Endodermal cell (in vitro differentiated cells): ENCODE measurements around the gene ZBTB34. TPM values are rescaled to one million over a fixed set of nuclear protein-coding genes. Genes with fewer than 3 reads are reported as not detected.

Experiments
- DNase-seq: peaks from one replicate; pipeline ENCODE4 v3.0.0-alpha.2; 2017
- H3K27ac ChIP-seq: 2 replicates; pipeline ENCODE4 v1.5.1; 2013; ENCODE audit warnings: mild to moderate bottlenecking, low read depth, low read length, moderate library complexity
- H3K27me3 ChIP-seq: 2 replicates; pipeline ENCODE4 v1.6.1; 2013; ENCODE audit warnings: mild to moderate bottlenecking, low read length, moderate library complexity; ENCODE audit not compliant: insufficient read depth, control insufficient read depth, poor library complexity, severe bottlenecking
- H3K36me3 ChIP-seq: 2 replicates; pipeline ENCODE4 v1.7.0; 2013; ENCODE audit warnings: mild to moderate bottlenecking, low read length, moderate library complexity; ENCODE audit not compliant: control insufficient read depth, insufficient read depth
- H3K4me1 ChIP-seq: one replicate; pipeline ENCODE4 v1.7.0; 2013; ENCODE audit warnings: low read length; ENCODE audit not compliant: control insufficient read depth, insufficient read depth
- H3K4me3 ChIP-seq: 2 replicates; pipeline ENCODE4 v1.5.1; 2013; ENCODE audit warnings: mild to moderate bottlenecking, low read length, moderate library complexity
- H3K9ac ChIP-seq: 2 replicates; pipeline ENCODE4 v1.6.1; 2013; ENCODE audit warnings: mild to moderate bottlenecking, low read length, moderate library complexity; ENCODE audit not compliant: poor library complexity, severe bottlenecking; ENCODE audit errors: extremely low read depth
- H3K9me3 ChIP-seq: 2 replicates; pipeline ENCODE4 v1.6.1; 2013; ENCODE audit warnings: mild to moderate bottlenecking, low read length, moderate library complexity; ENCODE audit not compliant: control insufficient read depth
- H3K27ac Mint-ChIP-seq: 2 replicates; pipeline ENCODE4 v1.8.0; 2020; ENCODE audit warnings: mixed read lengths
- H3K27me3 Mint-ChIP-seq: 2 replicates; pipeline ENCODE4 v1.8.0; 2021; ENCODE audit warnings: mild to moderate bottlenecking, mixed read lengths; ENCODE audit not compliant: insufficient read depth
- H3K36me3 Mint-ChIP-seq: 2 replicates; pipeline ENCODE4 v1.8.0; 2020; ENCODE audit warnings: low read depth, mixed read lengths
- H3K4me1 Mint-ChIP-seq: 2 replicates; pipeline ENCODE4 v1.8.0; 2020; ENCODE audit warnings: mixed read lengths
- H3K4me3 Mint-ChIP-seq: 2 replicates; pipeline ENCODE4 v1.8.0; 2020; ENCODE audit warnings: mild to moderate bottlenecking, moderate library complexity, mixed read lengths
- H3K9me3 Mint-ChIP-seq: 2 replicates; pipeline ENCODE4 v1.8.0; 2020; ENCODE audit warnings: mild to moderate bottlenecking, mixed read lengths
- WGBS, 2 experiments: methylation state at CpG; one replicate each; pipeline versions ENCODE4 v1.1.5 to v1.1.7; 2013; ENCODE audit warnings: missing lambda C conversion rate in 2 of 2, mixed read lengths in 1 of 2; ENCODE audit not compliant: insufficient coverage in 1 of 2, insufficient read length in 1 of 2; 5-methylcytosine and 5-hydroxymethylcytosine counted together
- total RNA-seq, 2 donors: library from RNA; stranded (reverse); fragmentation: NEBNext Ultra II Directional in 1 of 2; extraction: Animal tissue kit (Norgen Biotek cat#: 25700) in 1 of 2; gene quantifications; 2 replicates in 1 of 2; 3 replicates in 1 of 2; pipeline ENCODE4 v1.2.1, GENCODE V29; 2021
- TF ChIP-seq, protein P1 (sequence below): fragments of 200-600 bp; sonication (generic); conservative IDR thresholded peaks from 2 replicates; pipeline ENCODE4 v1.5.0; 2021; ENCODE audit warnings: antibody characterized with exemption, mild to moderate bottlenecking

ZBTB34 gene
- total RNA-seq, 2 donors from 2014 or later, result 19.7 to 24.9 TPM

DNA sequence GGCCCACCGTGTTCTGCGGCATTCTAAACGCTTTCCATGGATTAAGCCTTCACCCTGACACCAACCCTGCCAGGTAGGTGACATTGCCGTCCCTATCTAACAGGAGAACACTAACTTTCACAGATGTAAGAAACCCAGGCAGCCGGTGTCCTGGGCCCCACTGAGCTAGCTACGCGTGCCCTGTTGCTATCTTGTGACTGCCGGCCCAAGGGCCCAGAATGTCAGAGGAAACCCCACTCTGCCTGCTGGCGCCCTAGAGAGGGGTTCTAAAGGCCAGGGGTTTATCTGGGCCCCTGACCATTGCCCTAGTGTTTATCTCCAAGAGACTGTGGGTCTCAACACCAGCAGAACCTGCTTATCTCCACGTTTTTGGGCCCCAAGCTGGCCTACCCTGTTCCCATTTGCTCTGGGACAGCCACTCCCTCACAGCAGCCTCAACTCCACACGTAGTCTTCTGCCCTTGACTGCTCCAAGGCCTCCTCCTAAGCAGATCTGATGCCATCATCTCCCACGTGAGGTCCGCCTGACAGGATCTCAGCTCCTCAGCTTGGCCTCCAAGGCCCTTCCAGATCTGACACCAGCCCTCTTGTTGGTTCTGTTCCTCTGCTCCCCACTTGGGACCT lies 18.1 kb upstream of the ZBTB34 start:
- Mint-ChIP-seq H3K27ac (no peak overlapping the region), H3K27me3 (peaks cover 2% of the 10 kb centered on the region)
- DNase-seq, result no peak

DNA sequence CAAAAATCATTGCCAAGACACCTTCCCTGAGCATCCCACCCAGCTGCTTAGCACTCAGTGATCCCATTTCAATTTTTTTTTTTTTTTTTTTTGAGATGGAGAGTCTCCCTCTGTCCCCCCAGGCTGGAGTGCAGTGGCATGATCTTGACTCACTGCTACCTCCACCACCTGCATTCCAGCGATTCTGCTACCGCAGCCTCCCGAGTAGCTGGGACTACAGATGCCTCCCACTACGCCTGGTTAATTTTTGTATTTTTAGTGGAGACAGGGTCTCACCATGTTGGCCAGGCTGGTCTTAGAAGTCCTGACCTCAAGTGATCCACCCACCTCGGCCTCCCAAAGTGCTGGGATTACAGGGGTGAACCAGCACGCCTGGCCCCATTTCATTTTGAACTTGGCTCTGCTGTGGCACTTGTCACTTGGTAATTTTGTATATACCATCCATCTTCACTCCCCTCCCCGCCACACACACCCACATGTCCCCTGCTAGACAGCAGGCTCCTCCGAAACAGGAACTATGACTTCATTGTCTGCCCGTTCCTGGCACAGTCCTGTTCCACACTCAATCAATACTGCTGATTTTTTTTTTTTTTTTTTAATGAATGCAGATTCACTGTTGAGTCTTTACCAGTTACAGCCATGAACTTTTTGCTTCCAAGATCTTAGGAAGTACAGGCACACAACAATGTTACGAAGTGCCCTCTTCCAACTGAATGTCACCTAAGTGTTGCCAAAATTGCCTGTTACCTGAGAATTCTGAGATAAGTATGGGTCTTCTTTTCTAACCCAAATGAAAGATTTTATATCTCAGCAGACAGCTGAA lies 17.3 kb upstream of the ZBTB34 start:
- H3K9me3 Mint-ChIP-seq, result no peaks in the 10 kb centered on the region

More for the DNA sequence above, 18.1 kb upstream of the ZBTB34 start:
- Histone ChIP-seq H3K36me3 (peaks cover 5% of the 10 kb centered on the region), H3K4me1 (no peaks in the 10 kb centered on the region), H3K4me3 (no peak overlapping the region), H3K27ac (no peak overlapping the region), H3K9ac (no peak overlapping the region), H3K27me3 (no peaks in the 10 kb centered on the region), H3K9me3 (no peaks in the 10 kb centered on the region)
- WGBS, 2 experiments, result 91 to 93% methylated on average over 11 to 13 of the region's 13 CpGs
- no peaks in the 10 kb centered on the region for H3K9me3 Mint-ChIP-seq
- no peak overlapping the region for H3K4me3 Mint-ChIP-seq
- H3K36me3 Mint-ChIP-seq, result peaks cover 3% of the 10 kb centered on the region
- TF ChIP-seq, protein P1, sequence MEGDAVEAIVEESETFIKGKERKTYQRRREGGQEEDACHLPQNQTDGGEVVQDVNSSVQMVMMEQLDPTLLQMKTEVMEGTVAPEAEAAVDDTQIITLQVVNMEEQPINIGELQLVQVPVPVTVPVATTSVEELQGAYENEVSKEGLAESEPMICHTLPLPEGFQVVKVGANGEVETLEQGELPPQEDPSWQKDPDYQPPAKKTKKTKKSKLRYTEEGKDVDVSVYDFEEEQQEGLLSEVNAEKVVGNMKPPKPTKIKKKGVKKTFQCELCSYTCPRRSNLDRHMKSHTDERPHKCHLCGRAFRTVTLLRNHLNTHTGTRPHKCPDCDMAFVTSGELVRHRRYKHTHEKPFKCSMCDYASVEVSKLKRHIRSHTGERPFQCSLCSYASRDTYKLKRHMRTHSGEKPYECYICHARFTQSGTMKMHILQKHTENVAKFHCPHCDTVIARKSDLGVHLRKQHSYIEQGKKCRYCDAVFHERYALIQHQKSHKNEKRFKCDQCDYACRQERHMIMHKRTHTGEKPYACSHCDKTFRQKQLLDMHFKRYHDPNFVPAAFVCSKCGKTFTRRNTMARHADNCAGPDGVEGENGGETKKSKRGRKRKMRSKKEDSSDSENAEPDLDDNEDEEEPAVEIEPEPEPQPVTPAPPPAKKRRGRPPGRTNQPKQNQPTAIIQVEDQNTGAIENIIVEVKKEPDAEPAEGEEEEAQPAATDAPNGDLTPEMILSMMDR, result no peak
- H3K4me1 Mint-ChIP-seq, result no peaks in the 10 kb centered on the region

DNA sequence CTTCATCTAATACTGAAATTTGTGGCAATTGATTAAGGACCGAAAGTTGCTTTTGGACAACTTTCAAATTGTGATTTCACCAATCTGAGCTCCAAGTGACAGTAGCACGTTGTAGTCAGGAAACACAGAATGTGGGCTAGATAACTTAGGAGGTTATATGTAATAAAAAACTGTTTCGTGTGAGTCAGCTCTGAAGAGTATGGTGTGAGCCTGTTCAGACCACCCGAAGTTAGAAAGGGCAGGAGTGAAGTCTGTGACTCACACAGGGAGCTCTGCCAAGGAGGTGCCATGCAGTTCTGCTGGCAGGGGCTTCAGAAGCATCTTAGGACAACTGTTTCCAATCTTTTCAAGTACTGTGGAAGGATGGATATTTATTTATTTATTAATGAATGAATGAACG lies 16.4 kb upstream of the ZBTB34 start:
- Histone ChIP-seq H3K27me3 (no peaks in the 10 kb centered on the region), H3K4me3 (no peak overlapping the region), H3K4me1 (no peaks in the 10 kb centered on the region), H3K36me3 (no peaks in the 10 kb centered on the region), H3K9ac (no peak overlapping the region), H3K9me3 (no peaks in the 10 kb centered on the region), H3K27ac (no peak overlapping the region)
- Mint-ChIP-seq H3K36me3 (no peaks in the 10 kb centered on the region), H3K27ac (no peak overlapping the region), H3K27me3 (peaks cover 3% of the 10 kb centered on the region), H3K4me3 (no peak overlapping the region), H3K4me1 (no peaks in the 10 kb centered on the region), H3K9me3 (no peaks in the 10 kb centered on the region)
- 87 to 91% methylated on average over 5 of the region's 5 CpGs for WGBS, 2 experiments
- TF ChIP-seq, protein P1, result no peak
- DNase-seq, result no peak

More for the DNA sequence above, 17.3 kb upstream of the ZBTB34 start:
- Mint-ChIP-seq H3K27me3 (peaks cover 3% of the 10 kb centered on the region), H3K4me1 (no peaks in the 10 kb centered on the region), H3K36me3 (peaks cover 3% of the 10 kb centered on the region), H3K4me3 (no peak overlapping the region), H3K27ac (no peak overlapping the region)
- H3K36me3 ChIP-seq, result no peaks in the 10 kb centered on the region
- H3K27ac ChIP-seq, result no peak overlapping the region
- H3K27me3 ChIP-seq, result no peaks in the 10 kb centered on the region
- TF ChIP-seq, protein P1, result no peak
- H3K4me1 ChIP-seq, result no peaks in the 10 kb centered on the region
- 84 to 90% methylated on average over 9 to 10 of the region's 10 CpGs for WGBS, 2 experiments
- no peaks in the 10 kb centered on the region for H3K9me3 ChIP-seq
- H3K9ac ChIP-seq, result no peak overlapping the region
- no peak for DNase-seq
- no peak overlapping the region for H3K4me3 ChIP-seq
